PFSK-1 (cell line): ENCODE measurements around the gene SLC24A3.

Experiments used
- POLR2AphosphoS5 ChIP-seq: IDR thresholded peaks from 2 replicates; pipeline ENCODE4 v1.6.1; 2012; ENCODE audit warnings: low read depth, mild to moderate bottlenecking, control low read depth, low read length, moderate library complexity
- TAF1 ChIP-seq: IDR thresholded peaks from 2 replicates; pipeline ENCODE4 v1.6.1; 2012; ENCODE audit warnings: low read length, control low read depth, borderline replicate concordance; ENCODE audit not compliant: insufficient read depth
- TF ChIP-seq, protein P1 (sequence below), 2 experiments: IDR thresholded peaks; 2 replicates each; pipeline versions ENCODE4 v1.6.1 to v1.8.0; 2011 to 2012; ENCODE audit warnings: low read depth in 2 of 2, low read length in 2 of 2, control low read depth in 1 of 2, inconsistent platforms in 1 of 2, mild to moderate bottlenecking in 1 of 2, moderate library complexity in 1 of 2; ENCODE audit not compliant: insufficient read depth in 1 of 2

DNA sequence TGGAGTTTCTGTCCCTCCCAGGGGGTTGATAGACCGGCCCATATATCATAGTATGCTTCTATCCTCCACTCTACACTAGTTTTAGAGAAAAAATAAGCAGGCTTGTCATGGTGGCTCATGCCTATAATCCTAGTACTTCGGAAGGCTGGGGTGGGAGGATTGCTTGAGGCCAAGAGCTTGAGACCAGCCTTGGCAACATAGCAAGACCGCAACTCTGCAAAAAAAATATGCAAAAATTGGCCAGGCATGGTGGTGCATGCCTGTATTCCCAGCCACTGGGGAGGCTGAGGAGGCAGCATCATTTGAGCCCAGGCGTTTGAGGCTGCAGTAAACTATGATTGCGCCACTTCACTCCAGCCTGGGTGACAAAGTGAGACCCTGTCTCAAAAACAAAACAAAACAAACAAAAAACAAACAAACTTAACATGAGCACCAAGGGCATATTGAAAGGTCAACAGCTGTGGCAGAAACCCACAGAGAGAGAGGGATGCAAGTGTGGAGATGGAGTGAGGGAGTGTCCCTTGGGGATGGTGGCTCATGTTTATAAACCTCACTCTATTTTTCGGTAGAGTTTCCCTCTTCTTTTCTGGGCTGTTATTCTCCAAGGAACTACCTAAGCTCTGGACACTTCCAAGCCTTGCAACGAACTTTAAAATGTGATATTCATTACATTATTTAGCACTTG, 24.1 kb downstream of the SLC24A3 start:
- TF ChIP-seq, protein P1, sequence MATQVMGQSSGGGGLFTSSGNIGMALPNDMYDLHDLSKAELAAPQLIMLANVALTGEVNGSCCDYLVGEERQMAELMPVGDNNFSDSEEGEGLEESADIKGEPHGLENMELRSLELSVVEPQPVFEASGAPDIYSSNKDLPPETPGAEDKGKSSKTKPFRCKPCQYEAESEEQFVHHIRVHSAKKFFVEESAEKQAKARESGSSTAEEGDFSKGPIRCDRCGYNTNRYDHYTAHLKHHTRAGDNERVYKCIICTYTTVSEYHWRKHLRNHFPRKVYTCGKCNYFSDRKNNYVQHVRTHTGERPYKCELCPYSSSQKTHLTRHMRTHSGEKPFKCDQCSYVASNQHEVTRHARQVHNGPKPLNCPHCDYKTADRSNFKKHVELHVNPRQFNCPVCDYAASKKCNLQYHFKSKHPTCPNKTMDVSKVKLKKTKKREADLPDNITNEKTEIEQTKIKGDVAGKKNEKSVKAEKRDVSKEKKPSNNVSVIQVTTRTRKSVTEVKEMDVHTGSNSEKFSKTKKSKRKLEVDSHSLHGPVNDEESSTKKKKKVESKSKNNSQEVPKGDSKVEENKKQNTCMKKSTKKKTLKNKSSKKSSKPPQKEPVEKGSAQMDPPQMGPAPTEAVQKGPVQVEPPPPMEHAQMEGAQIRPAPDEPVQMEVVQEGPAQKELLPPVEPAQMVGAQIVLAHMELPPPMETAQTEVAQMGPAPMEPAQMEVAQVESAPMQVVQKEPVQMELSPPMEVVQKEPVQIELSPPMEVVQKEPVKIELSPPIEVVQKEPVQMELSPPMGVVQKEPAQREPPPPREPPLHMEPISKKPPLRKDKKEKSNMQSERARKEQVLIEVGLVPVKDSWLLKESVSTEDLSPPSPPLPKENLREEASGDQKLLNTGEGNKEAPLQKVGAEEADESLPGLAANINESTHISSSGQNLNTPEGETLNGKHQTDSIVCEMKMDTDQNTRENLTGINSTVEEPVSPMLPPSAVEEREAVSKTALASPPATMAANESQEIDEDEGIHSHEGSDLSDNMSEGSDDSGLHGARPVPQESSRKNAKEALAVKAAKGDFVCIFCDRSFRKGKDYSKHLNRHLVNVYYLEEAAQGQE (IDR thresholded peaks at IDR 0.05; ENCODE audit: insufficient read depth in 1 of 2, low read depth in 2 of 2, low read length in 2 of 2) = no peak
- TF ChIP-seq POLR2AphosphoS5 = no peak
- TF ChIP-seq TAF1 = no peak
